WTC11 (cell line): Measurements from ENCODE around the gene NCAPH2. TPM values are rescaled to one million over a fixed set of nuclear protein-coding genes. Genes with fewer than 3 reads are reported as not detected.

ENCODE experiments used
- ATAC-seq: fragments of 200-7000 bp; cut with Tn5 transposase; 2 replicates; pipeline ENCODE4 v1.10.0; 2021; ENCODE audit warnings: mild to moderate bottlenecking, moderate library complexity
- CTCF ChIA-PET: fragments of 300-600 bp; sonication (Branson Sonifier 250); formaldehyde crosslinking; loops from one replicate; lab custom pipeline; 2021; ENCODE audit warnings: antibody characterized with exemption; lab: Charles Lee
- POLR2A ChIA-PET: fragments of 350-600 bp; sonication (Branson Sonifier 250); formaldehyde crosslinking; loops from one replicate; lab custom pipeline; 2021; ENCODE audit warnings: antibody characterized with exemption; lab: Charles Lee
- DNase-seq: peaks from one replicate; pipeline ENCODE4 v3.0.0; 2021; ENCODE audit warnings: low spot score
- H3K27ac Mint-ChIP-seq: 2 replicates; pipeline ENCODE4 v1.8.0; 2021; ENCODE audit warnings: mixed read lengths
- H3K27me3 Mint-ChIP-seq: 2 replicates; pipeline ENCODE4 v1.8.0; 2021; ENCODE audit warnings: low read depth, mild to moderate bottlenecking, moderate library complexity, mixed read lengths
- H3K36me3 Mint-ChIP-seq: 2 replicates; pipeline ENCODE4 v1.8.0; 2021; ENCODE audit warnings: mixed read lengths
- H3K4me1 Mint-ChIP-seq: 2 replicates; pipeline ENCODE4 v1.8.0; 2022; ENCODE audit warnings: mixed read lengths
- H3K4me3 Mint-ChIP-seq: 2 replicates; pipeline ENCODE4 v1.8.0; 2021; ENCODE audit warnings: mild to moderate bottlenecking, moderate library complexity, mixed read lengths
- H3K9me3 Mint-ChIP-seq: 2 replicates; pipeline ENCODE4 v1.8.0; 2021; ENCODE audit warnings: mixed read lengths
- ATF3 ChIP-seq: sonication (generic); formaldehyde crosslinking; conservative IDR thresholded peaks from 2 replicates; pipeline ENCODE4 v1.8.1; 2022; ENCODE audit warnings: mild to moderate bottlenecking, missing genetic modification reagents
- CBFB ChIP-seq: sonication (generic); formaldehyde crosslinking; IDR thresholded peaks from 2 replicates; pipeline ENCODE4 v1.8.1; 2022; ENCODE audit warnings: mild to moderate bottlenecking, low read depth, missing genetic modification reagents
- CREM ChIP-seq: sonication (generic); formaldehyde crosslinking; IDR thresholded peaks from 2 replicates; pipeline ENCODE4 v1.8.1; 2022; ENCODE audit warnings: mild to moderate bottlenecking, missing genetic modification reagents, moderate library complexity
- FOXP1 ChIP-seq: sonication (generic); formaldehyde crosslinking; IDR thresholded peaks from 2 replicates; pipeline ENCODE4 v1.8.0; 2022; ENCODE audit warnings: missing genetic modification reagents, mild to moderate bottlenecking, moderate library complexity, borderline replicate concordance
- GABPB1 ChIP-seq: sonication (generic); formaldehyde crosslinking; IDR thresholded peaks from 2 replicates; pipeline ENCODE4 v1.8.1; 2023; ENCODE audit warnings: mild to moderate bottlenecking, missing genetic modification reagents
- GTF2I ChIP-seq: fragments of 250-450 bp; sonication (Bioruptor Pico); conservative IDR thresholded peaks from 2 replicates; pipeline ENCODE4 v1.4.0; 2021; ENCODE audit warnings: mild to moderate bottlenecking
- KAT7 ChIP-seq: sonication (generic); formaldehyde crosslinking; IDR thresholded peaks from 2 replicates; pipeline ENCODE4 v1.8.1; 2023; ENCODE audit warnings: missing genetic modification reagents, mild to moderate bottlenecking, borderline replicate concordance
- RELA ChIP-seq: sonication (generic); formaldehyde crosslinking; IDR thresholded peaks from 2 replicates; pipeline ENCODE4 v1.8.1; 2022; ENCODE audit warnings: missing genetic modification reagents, mild to moderate bottlenecking, borderline replicate concordance
- SP1 ChIP-seq: sonication (generic); formaldehyde crosslinking; conservative IDR thresholded peaks from 2 replicates; pipeline ENCODE4 v1.8.1; 2022; ENCODE audit warnings: missing genetic modification reagents
- TCF7 ChIP-seq: sonication (generic); formaldehyde crosslinking; IDR thresholded peaks from 2 replicates; pipeline ENCODE4 v1.8.0; 2022; ENCODE audit warnings: mild to moderate bottlenecking, low read depth, missing genetic modification reagents, moderate library complexity
- TEAD1 ChIP-seq: sonication (generic); formaldehyde crosslinking; IDR thresholded peaks from 2 replicates; pipeline ENCODE4 v1.8.0; 2022; ENCODE audit warnings: mild to moderate bottlenecking, missing genetic modification reagents
- TP53 ChIP-seq: sonication (generic); formaldehyde crosslinking; IDR thresholded peaks from 2 replicates; pipeline ENCODE4 v1.8.1; 2023; ENCODE audit warnings: mild to moderate bottlenecking, missing genetic modification reagents
- ZNF263 ChIP-seq: sonication (generic); formaldehyde crosslinking; IDR thresholded peaks from 2 replicates; pipeline ENCODE4 v1.8.1; 2022; ENCODE audit warnings: low read depth, mild to moderate bottlenecking, moderate library complexity, missing genetic modification reagents
- ZNF396 ChIP-seq: fragments of 250-450 bp; sonication (Bioruptor Pico); IDR thresholded peaks from 2 replicates; pipeline ENCODE4 v1.8.0; 2021; ENCODE audit warnings: mild to moderate bottlenecking, moderate library complexity, borderline replicate concordance
- ZNF423 ChIP-seq: fragments of 250-450 bp; sonication (Bioruptor Pico); IDR thresholded peaks from 2 replicates; pipeline ENCODE4 v2.1.2; 2022; ENCODE audit warnings: mild to moderate bottlenecking, moderate library complexity
- ZNF671 ChIP-seq: fragments of 250-450 bp; sonication (Bioruptor Pico); IDR thresholded peaks from 2 replicates; pipeline ENCODE4 v1.8.0; 2021; ENCODE audit warnings: mild to moderate bottlenecking
- total RNA-seq: library from RNA; stranded (reverse); gene quantifications from 3 replicates; pipeline ENCODE4 v1.2.3, GENCODE V29; 2021
- TF ChIP-seq, protein P1 (sequence below): sonication (generic); formaldehyde crosslinking; IDR thresholded peaks from 2 replicates; pipeline ENCODE4 v1.8.0; 2023; ENCODE audit warnings: missing genetic modification reagents, mild to moderate bottlenecking, borderline replicate concordance
- TF ChIP-seq, protein P2 (sequence below): sonication (generic); formaldehyde crosslinking; IDR thresholded peaks from 2 replicates; pipeline ENCODE4 v1.8.0; 2022; ENCODE audit warnings: mild to moderate bottlenecking, missing genetic modification reagents
- TF ChIP-seq, protein P3 (sequence below): sonication (generic); formaldehyde crosslinking; IDR thresholded peaks from 2 replicates; pipeline ENCODE4 v1.8.1; 2023; ENCODE audit warnings: mild to moderate bottlenecking, moderate library complexity, missing genetic modification reagents
- TF ChIP-seq, protein P4 (sequence below): sonication (generic); formaldehyde crosslinking; IDR thresholded peaks from 2 replicates; pipeline ENCODE4 v1.8.1; 2023; ENCODE audit warnings: mild to moderate bottlenecking, missing genetic modification reagents
- TF ChIP-seq, protein P5 (sequence below): fragments of 200-600 bp; IDR thresholded peaks from 2 replicates; pipeline ENCODE4 v1.8.0; 2022; ENCODE audit warnings: antibody characterized with exemption

Gene NCAPH2
- total RNA-seq, 1 experiment from 2014 or later, result 78.4 TPM

GRCh38 chr22:50526108-50526833 lies 18.2 kb downstream of the NCAPH2 start:
- H3K36me3 Mint-ChIP-seq, result no peaks in the 10 kb centered on the region
- DNase-seq (peak; percentile 79), ATAC-seq (peak; percentile 29)
- H3K4me3 Mint-ChIP-seq, result peak overlapping the region; percentile 64
- no peak overlapping the region for H3K27ac Mint-ChIP-seq
- ChIA-PET POLR2A (interaction anchor here (0.6 to 2.3 kb wide), 7 partner anchors 12 to 173 kb away, joined by 3 to 13 read pairs (median 3); partner anchors contain the start of genes LMF2, NCAPH2 and SYCE3), CTCF (interaction anchor here (0.6 to 4.3 kb wide), 58 partner anchors 9 to 634 kb away, joined by 3 to 60 read pairs (median 5); partner anchors contain the start of genes ARSA, CHKB, DENND6B and KLHDC7B)
- H3K27me3 Mint-ChIP-seq, result peaks cover 46% of the 10 kb centered on the region
- peaks cover 15% of the 10 kb centered on the region for H3K4me1 Mint-ChIP-seq
- no peaks in the 10 kb centered on the region for H3K9me3 Mint-ChIP-seq
- TF ChIP-seq, protein P1, sequence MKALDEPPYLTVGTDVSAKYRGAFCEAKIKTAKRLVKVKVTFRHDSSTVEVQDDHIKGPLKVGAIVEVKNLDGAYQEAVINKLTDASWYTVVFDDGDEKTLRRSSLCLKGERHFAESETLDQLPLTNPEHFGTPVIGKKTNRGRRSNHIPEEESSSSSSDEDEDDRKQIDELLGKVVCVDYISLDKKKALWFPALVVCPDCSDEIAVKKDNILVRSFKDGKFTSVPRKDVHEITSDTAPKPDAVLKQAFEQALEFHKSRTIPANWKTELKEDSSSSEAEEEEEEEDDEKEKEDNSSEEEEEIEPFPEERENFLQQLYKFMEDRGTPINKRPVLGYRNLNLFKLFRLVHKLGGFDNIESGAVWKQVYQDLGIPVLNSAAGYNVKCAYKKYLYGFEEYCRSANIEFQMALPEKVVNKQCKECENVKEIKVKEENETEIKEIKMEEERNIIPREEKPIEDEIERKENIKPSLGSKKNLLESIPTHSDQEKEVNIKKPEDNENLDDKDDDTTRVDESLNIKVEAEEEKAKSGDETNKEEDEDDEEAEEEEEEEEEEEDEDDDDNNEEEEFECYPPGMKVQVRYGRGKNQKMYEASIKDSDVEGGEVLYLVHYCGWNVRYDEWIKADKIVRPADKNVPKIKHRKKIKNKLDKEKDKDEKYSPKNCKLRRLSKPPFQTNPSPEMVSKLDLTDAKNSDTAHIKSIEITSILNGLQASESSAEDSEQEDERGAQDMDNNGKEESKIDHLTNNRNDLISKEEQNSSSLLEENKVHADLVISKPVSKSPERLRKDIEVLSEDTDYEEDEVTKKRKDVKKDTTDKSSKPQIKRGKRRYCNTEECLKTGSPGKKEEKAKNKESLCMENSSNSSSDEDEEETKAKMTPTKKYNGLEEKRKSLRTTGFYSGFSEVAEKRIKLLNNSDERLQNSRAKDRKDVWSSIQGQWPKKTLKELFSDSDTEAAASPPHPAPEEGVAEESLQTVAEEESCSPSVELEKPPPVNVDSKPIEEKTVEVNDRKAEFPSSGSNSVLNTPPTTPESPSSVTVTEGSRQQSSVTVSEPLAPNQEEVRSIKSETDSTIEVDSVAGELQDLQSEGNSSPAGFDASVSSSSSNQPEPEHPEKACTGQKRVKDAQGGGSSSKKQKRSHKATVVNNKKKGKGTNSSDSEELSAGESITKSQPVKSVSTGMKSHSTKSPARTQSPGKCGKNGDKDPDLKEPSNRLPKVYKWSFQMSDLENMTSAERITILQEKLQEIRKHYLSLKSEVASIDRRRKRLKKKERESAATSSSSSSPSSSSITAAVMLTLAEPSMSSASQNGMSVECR (CRISPR knock-in tag), result no peak; the same call in 1 of the 2 replicates
- TF ChIP-seq CBFB (peak; percentile 86; the same call in 1 of the 2 replicates), FOXP1 (CRISPR knock-in tag) (peak; percentile 10; the same call in 1 of the 2 replicates), RELA (CRISPR knock-in tag) (0 out of 2 replicates have a peak, but pooled peaks have one; percentile 19), ATF3 (CRISPR knock-in tag) (no peak), GTF2I (CRISPR knock-in tag) (no peak), TEAD1 (CRISPR knock-in tag) (0 out of 2 replicates have a peak, but pooled peaks have one; percentile 8), TCF7 (CRISPR knock-in tag) (peak; percentile 21; the same call in 1 of the 2 replicates), ZNF396 (CRISPR knock-in tag) (no peak), TP53 (CRISPR knock-in tag) (peak; percentile 45; the same call in 1 of the 2 replicates), ZNF423 (0 out of 2 replicates have a peak, but pooled peaks have one; percentile 49), ZNF671 (CRISPR knock-in tag) (0 out of 2 replicates have a peak, but pooled peaks have one; percentile 25), ZNF263 (CRISPR knock-in tag) (peak; percentile 26; the same call in 1 of the 2 replicates), SP1 (CRISPR knock-in tag) (peak; percentile 22; the same call in 1 of the 2 replicates), KAT7 (CRISPR knock-in tag) (0 out of 2 replicates have a peak, but pooled peaks have one; percentile 60), GABPB1 (0 out of 2 replicates have a peak, but pooled peaks have one; percentile 22), CREM (CRISPR knock-in tag) (no peak)
- TF ChIP-seq, protein P2, sequence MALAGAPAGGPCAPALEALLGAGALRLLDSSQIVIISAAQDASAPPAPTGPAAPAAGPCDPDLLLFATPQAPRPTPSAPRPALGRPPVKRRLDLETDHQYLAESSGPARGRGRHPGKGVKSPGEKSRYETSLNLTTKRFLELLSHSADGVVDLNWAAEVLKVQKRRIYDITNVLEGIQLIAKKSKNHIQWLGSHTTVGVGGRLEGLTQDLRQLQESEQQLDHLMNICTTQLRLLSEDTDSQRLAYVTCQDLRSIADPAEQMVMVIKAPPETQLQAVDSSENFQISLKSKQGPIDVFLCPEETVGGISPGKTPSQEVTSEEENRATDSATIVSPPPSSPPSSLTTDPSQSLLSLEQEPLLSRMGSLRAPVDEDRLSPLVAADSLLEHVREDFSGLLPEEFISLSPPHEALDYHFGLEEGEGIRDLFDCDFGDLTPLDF (CRISPR knock-in tag), result peak; percentile 61; the same call in 1 of the 2 replicates
- TF ChIP-seq, protein P3, sequence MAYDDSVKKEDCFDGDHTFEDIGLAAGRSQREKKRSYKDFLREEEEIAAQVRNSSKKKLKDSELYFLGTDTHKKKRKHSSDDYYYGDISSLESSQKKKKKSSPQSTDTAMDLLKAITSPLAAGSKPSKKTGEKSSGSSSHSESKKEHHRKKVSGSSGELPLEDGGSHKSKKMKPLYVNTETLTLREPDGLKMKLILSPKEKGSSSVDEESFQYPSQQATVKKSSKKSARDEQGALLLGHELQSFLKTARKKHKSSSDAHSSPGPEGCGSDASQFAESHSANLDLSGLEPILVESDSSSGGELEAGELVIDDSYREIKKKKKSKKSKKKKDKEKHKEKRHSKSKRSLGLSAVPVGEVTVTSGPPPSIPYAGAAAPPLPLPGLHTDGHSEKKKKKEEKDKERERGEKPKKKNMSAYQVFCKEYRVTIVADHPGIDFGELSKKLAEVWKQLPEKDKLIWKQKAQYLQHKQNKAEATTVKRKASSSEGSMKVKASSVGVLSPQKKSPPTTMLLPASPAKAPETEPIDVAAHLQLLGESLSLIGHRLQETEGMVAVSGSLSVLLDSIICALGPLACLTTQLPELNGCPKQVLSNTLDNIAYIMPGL, result peak; percentile 59
- TF ChIP-seq, protein P4, sequence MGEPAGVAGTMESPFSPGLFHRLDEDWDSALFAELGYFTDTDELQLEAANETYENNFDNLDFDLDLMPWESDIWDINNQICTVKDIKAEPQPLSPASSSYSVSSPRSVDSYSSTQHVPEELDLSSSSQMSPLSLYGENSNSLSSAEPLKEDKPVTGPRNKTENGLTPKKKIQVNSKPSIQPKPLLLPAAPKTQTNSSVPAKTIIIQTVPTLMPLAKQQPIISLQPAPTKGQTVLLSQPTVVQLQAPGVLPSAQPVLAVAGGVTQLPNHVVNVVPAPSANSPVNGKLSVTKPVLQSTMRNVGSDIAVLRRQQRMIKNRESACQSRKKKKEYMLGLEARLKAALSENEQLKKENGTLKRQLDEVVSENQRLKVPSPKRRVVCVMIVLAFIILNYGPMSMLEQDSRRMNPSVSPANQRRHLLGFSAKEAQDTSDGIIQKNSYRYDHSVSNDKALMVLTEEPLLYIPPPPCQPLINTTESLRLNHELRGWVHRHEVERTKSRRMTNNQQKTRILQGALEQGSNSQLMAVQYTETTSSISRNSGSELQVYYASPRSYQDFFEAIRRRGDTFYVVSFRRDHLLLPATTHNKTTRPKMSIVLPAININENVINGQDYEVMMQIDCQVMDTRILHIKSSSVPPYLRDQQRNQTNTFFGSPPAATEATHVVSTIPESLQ (CRISPR knock-in tag), result no peak
- TF ChIP-seq, protein P5, sequence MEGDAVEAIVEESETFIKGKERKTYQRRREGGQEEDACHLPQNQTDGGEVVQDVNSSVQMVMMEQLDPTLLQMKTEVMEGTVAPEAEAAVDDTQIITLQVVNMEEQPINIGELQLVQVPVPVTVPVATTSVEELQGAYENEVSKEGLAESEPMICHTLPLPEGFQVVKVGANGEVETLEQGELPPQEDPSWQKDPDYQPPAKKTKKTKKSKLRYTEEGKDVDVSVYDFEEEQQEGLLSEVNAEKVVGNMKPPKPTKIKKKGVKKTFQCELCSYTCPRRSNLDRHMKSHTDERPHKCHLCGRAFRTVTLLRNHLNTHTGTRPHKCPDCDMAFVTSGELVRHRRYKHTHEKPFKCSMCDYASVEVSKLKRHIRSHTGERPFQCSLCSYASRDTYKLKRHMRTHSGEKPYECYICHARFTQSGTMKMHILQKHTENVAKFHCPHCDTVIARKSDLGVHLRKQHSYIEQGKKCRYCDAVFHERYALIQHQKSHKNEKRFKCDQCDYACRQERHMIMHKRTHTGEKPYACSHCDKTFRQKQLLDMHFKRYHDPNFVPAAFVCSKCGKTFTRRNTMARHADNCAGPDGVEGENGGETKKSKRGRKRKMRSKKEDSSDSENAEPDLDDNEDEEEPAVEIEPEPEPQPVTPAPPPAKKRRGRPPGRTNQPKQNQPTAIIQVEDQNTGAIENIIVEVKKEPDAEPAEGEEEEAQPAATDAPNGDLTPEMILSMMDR, result peak; percentile 54
- TF ChIP-seq, all 79 proteins: peak for 15
